ENCODE data around the gene AFF3. TPM values are rescaled to one million over a fixed set of nuclear protein-coding genes. Genes with fewer than 3 reads are reported as not detected.

The AFF3 gene
- total and polyA plus RNA-seq, 2 of the 13 experiments (the other 11 are each of a cell fraction or from before 2014, with no cell fraction given): not detected

- BruUV-seq (replicated peaks): no TSS peak
- no peak for FAIRE-seq
- 0 out of 2 replicates have a peak, but pooled peaks cover 5% of the 10 kb centered on the region for H3K4me1 ChIP-seq (ENCODE audit: insufficient read depth, low read length)
- in situ Hi-C loops (cut with HindIII; ENCODE audit: extremely low pct_ligation_motif_present, low pct_unique_long_range_greater_than_20kb) (loop anchor here (25.0 kb wide), 1 partner anchor 818 kb away; no protein-coding TSS in a partner anchor), intact Hi-C loops (cut with micrococcal nuclease; ENCODE audit: unreplicated experiment) (no loop called here)
- POLR2A ChIA-PET: no interaction called here
- H3K9me3 ChIP-seq (ENCODE audit: low read length): no peaks in the 10 kb centered on the region
- no peak overlapping the region for H3K27ac ChIP-seq (ENCODE audit: extremely low read length, insufficient read depth, low read length)
- TF ChIP-seq ZSCAN30 (CRISPR knock-in tag; IDR thresholded peaks at IDR 0.05) (no peak), ZNF230 (CRISPR knock-in tag; IDR thresholded peaks at IDR 0.05) (no peak), LBX2 (CRISPR knock-in tag; IDR thresholded peaks at IDR 0.05; ENCODE audit: borderline replicate concordance) (no peak), ZBTB26 (CRISPR knock-in tag; IDR thresholded peaks at IDR 0.05; ENCODE audit: borderline replicate concordance) (no peak), TCF12 (IDR thresholded peaks at IDR 0.05) (no peak), TCF12 (CRISPR knock-in tag; IDR thresholded peaks at IDR 0.05) (no peak), PBX2 (CRISPR knock-in tag; IDR thresholded peaks at IDR 0.05) (no peak), MXD4 (CRISPR knock-in tag; IDR thresholded peaks at IDR 0.05) (no peak), HNRNPLL (IDR thresholded peaks at IDR 0.05; ENCODE audit: low read depth, low read length, poor library complexity, severe bottlenecking) (no peak)
- no peaks in the 10 kb centered on the region for H3K79me2 ChIP-seq (ENCODE audit: insufficient read depth, low read length)
- WGBS (ENCODE audit: low lambda C conversion rate): 38% methylated on average over 5 of the region's 5 CpGs
- no peak for ATAC-seq
- CTCF ChIA-PET (ENCODE audit: low intra/inter-chr PET ratio, low total read pairs): no interaction called here
- no peaks in the 10 kb centered on the region for H4K20me1 ChIP-seq (ENCODE audit: insufficient read depth, low read length)
- H3K36me3 ChIP-seq (replicated peaks in 1 of 2; ENCODE audit: control insufficient read depth in 1 of 2, insufficient read depth in 2 of 2, low read length in 2 of 2): no peaks in the 10 kb centered on the region
- H3K4me2 ChIP-seq (ENCODE audit: low read depth, low read length): no peak overlapping the region
- peaks cover 0 to 21% of the 10 kb centered on the region in 2 experiments; a peak in 3 of 5 replicates for H3K27me3 ChIP-seq (ENCODE audit: control insufficient read depth in 1 of 2, insufficient read depth in 2 of 2, low read length in 2 of 2)
- DNase-seq (ENCODE audit: low spot score): no peak
- no peak overlapping the region for H3K9ac ChIP-seq (ENCODE audit: insufficient read depth, low read depth, low read length)
- no peak overlapping the region for H2AFZ ChIP-seq (ENCODE audit: low read length)
- H3K4me3 ChIP-seq (replicated peaks in 1 of 3; ENCODE audit: insufficient read depth in 1 of 3, low read depth in 2 of 3, low read length in 3 of 3): no peak overlapping the region
Observed at GRCh38 chr2:99569386-99569785, 573.0 kb downstream of the AFF3 start.

Measured in HepG2 (cell line).